NCI-H1436 (cell line): ENCODE results near the gene ERC2.

Source experiments
- DNase-seq: peaks from one replicate; lab custom pipeline; 2025; lab: John Stamatoyannopoulos, UW

ERC2 gene

DNA sequence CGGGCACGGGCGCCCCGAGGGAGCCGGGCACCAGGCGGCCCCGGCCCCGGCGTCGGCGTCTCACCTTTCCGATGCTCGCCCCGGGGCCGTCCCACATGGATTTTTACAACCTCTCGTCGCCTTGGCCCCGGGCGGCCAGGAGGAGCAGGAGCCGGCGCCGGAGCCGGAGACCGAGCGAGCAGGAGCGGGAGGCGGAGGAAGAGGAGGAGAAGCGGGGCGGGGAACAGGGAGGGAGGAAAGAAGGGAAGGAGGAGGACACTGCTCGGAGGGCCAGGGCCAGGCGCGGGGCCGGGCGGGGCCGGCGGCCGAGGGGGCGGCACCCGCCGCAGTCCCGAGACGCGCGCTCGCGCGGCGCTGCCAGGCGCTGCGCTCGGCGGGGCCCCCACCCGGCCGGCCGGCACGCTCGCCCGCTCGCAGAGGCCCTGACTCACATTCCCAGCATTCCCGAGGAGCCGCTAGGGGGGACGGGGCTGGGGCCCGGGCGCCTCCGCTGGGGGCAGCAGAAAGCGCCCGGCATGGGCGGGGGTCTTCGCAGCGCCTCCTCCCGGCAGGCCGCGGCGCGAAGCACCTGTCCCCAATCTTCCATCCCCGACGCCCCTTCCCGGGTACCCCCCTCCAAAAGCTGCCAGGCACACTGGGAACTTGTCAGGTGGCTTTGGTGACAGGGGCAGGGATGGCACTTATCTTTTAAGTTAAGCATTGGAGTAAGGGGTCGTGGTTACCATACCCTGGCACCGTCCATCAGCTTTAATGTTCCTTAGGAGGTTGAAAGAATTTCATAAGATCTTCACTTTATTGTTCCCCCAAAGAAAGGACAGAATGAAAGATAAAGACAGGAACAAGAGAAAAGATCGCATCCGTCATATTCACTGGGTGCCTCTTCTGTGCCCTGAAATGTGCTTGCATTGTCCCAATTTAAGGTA, at the start of gene ERC2:
Gene ERC2, minus strand, starts transcription at position 284 of the 923 bp plus-strand sequence.
- no peak for DNase-seq

DNA sequence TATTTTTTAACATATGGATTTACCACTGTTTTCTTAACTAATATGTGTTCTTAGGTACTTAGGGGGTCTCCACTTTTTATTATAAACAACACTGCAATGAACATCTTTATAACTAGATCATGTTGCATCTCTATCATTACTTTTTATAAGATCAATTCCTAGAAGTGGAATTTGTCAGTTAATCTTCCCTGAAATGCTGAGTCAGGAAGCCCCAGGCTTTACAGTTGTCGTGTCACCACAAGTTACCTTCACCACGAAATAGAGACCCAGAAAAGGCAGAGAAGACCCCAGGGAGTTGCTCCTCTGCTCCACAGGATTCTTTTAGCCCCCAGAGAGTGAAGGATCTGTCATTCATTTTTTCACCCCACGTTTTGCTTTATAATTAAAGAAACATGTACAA, 34.5 kb upstream of the ERC2 start:
- DNase-seq: no peak

DNA sequence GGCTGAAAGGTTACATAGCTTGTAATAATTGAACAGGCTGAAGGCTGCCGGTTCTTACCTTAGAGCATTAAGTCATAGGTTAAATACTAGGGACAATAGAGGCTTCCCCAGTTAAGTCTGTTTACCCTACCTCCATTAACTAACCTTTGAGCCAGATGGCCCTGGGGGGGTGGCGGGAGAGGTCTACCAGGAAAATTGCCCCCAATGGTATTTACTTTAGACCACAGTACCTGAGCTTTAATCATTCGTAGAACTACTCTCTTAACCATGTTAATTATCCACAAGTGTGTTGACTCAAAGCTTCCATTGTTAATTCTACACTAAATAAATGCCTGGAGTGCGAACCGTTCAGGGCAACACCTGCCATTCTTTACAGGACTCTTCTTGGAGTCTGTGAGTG, 28.1 kb upstream of the ERC2 start:
- DNase-seq: peak; percentile 50

DNA sequence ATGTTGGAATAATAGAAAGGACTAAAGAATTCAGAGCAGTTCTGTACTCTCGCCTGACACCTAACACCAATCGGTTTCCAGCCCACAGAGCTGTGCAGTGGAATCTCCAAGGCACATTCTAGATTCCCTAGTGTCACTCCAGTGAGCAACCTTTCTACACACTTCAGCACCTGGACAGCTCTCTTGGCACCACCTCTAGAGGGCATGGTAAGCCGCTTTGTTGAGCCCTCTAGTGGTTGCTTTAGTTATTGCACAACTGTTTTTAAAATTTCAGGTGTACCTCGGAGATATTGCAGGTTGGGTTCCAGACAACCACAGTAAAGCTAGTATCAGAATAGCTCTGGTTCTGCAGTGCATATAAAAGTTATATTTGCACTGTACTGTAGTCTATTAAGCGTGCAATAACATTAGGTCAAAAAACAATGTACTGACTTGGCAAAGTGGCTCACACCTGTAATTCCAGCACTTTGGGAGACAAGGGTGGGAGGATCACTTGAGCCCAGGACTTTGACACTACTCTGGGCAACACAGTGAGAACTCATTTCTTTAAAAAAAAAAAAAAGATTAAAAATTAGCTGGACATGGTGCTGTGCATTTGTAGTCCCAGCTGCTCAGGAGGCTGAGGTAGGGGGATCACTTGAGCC, 26.5 kb upstream of the ERC2 start:
- DNase-seq: peak; percentile 53

DNA sequence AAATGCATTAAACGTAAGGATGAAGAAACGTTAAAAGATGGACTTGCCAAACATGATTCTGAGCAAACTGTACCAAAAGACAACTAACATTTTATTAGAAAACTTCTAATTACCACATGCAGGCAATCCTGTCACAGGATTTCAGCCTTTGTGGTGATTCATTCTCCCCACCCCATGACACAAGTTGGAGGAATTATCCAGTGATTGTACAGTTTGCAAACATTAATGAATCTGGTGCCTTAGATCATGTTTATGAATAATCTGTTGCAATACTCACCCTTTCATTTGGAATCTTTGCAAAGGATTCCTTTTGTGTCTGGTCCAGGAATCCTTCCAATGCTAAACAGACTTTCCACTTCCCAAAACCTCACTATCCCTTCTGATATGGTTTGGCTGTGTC, 23.3 kb upstream of the ERC2 start:
- DNase-seq: no peak

DNA sequence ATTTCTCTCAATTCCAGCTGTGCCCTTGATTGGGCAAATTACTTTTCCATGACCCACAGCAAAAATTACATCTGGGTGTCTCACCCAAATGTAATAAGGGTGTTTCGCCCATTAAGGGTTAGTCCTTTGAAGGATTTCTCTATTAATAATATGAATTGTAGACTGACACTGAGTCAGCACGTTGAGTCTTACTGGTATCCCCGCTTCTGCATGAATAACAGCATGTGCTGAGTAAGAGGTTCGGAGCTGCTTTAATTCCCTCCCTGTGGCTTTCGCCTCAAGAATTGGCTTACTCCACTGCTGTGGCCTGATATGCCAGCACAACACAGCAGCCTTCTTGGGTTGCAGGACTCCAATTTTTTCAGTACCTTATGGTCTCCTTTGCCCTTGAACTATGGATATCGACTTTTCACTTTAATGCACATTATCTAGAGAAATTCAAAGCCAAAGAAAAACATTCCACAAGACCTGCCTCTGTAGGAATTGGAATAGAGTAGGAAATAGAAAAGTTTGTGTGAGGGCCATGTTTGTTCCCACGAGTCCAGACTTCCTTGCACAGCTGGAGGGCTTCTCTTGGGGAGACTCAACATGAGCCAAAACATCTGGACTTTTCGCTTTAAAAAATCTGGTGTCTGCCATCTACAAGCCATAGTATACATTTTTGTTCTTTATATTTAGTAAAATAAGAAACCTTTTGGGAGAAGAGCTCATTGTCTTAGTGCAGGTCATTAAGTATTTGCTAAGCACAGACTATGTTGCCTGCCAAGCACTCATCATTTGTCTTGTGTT, 20.7 kb upstream of the ERC2 start:
- no peak for DNase-seq

DNA sequence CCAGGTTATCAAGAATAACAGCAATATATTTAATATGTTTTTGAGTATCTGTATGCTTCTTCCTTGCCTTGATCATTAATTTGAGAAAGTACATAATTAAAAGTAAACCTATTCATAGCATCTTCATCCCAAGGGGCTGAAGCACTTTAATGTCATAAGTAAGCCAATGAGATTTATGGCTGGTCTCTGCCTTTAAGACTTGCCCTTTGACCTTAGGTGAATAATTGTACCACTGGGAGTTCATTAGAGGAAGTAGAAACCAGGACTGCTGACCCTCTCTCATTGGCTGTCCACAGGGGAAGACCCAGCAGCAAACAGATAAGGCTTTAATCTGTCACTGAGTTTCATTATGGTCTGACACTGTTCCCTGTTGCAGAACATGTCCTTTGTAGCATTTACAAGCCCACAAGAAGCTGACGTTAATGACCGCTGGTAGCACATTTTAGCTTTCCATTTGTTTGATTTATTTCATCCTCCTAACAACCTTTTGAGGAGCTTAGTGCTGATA, 16.3 kb upstream of the ERC2 start:
- DNase-seq: no peak

DNA sequence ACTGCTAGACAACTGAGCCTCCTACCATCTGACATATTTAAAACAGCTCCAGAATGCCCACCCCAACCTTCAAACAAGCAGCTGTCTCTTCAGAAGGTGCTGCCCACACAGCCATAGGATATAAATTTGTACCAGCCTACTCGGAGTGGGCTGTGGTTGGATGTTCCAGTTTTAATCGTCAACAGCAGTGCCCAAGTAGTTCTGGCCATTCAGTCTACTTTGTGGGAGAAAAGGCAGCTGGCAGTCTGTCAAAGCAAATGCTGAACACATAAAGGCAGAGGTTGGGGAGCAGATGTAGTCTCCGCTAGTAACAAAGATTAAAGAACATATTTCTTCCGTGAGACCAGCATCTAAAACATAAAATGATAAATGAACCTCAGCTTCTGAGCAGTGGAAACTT, 15.9 kb upstream of the ERC2 start:
- no peak for DNase-seq

DNA sequence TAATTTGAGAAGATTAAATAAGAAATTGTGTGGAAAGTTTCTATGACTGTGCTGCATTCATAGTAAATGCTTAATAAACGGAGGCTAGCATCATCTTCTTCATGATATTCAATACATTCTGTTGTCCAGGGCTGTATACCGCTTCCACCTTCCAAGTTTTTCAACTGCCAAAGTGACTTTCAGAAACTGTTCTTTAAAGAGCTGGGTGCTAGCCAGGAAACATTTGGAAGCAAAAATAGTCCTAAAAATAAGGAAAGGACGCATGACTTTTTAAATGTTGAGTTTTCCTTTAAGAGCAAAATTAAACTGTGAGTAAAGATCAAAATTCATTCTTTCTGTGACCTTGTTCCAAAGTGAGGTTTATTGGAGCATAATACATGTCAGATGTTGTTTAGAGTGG, 9.4 kb upstream of the ERC2 start:
- DNase-seq: no peak

DNA sequence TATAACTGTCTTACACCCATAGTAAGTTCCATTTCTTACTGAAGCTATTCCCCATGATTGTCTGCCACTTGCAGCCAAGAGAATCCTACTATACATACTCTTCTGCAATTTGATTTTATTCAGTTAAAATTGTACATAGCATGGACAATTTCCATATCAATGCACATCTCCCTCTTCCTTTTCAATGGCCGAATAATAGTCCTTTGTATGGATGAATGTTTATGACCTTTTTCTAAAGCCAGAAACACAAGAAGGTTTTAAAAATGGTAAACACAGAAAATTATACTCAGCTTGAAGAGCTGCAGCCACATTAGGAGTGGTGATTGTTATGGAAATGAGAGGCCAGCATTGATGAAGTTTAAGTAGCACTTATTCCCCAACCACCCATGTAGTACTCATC, 8.5 kb upstream of the ERC2 start:
- DNase-seq: no peak

DNA sequence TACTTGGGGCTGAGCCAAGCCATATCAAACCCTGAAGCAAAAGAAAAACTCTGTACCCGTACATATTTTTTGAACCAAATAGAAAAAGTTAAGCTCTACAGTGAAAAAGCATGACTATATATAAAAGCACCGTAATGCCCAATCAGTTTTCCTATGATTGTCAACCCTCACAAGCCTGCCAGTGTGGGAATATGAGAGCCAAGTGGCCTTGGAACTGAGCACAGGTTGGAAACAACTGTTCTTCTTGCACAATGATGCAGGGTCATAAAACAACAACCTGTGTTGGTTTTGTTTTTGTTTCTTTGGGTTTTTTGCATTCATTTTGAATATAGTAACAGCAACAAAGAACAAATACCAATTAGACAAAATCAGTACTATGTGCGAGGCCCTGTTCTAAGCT, 3.5 kb upstream of the ERC2 start:
- no peak for DNase-seq

DNA sequence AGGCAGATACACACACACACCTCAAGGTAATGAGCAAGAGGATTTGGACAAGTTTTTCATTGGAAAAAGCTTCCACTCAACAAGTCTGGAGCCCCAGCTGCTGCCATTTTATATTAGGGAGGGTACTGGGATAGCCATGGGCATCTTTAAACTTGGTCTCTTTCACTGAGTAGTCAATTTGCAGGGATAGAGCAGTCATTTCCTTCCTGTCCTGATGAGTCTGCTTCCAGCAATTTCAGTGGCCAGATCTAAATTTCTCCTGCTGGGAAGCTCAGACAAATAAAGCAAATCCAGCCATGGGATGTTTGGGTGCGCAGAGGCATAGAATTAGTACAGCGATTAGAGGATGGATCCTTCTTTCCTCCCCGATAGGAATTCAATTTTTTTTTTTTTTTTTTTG, 874 bp upstream of the ERC2 start:
- DNase-seq: no peak

DNA sequence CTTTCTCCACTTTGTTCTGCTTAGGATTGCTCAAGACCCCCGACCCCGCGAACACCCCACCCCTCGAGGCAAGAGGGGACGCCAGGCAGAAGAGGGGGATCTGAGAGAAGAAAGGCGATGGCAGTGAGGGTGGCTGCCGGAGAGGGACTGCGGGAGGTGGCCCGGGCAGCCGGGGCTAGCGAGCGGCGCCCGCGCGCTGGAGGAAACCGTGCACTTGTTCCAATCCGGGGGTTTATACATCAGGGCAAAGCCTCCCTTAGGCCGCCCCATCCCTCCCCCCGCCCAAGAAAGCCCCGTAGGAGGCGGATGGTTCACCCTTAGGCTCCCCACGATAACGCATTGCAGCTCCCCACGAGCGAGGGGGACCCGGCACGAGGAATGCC, 475 bp downstream of the ERC2 start:
- DNase-seq: no peak

DNA sequence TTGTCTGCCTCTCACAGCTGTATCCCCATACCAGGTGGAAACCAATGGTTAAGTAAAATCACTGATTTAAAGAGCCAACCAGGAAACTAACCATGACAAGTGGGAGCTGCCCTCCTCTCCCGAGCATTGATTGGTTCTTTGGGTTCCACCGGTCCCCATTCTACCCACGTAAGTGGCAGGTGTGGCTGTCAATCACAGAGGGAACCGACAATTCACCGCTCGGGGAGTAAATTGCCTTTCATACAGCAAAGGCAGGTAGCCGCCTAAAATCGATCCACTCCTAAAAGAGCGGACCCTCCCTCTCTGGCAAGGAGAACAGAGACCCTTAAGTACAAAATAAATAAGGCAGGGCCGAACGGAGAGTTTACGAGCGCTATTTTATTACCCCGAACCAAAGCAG, 1.2 kb downstream of the ERC2 start:
- DNase-seq: peak; percentile 73

DNA sequence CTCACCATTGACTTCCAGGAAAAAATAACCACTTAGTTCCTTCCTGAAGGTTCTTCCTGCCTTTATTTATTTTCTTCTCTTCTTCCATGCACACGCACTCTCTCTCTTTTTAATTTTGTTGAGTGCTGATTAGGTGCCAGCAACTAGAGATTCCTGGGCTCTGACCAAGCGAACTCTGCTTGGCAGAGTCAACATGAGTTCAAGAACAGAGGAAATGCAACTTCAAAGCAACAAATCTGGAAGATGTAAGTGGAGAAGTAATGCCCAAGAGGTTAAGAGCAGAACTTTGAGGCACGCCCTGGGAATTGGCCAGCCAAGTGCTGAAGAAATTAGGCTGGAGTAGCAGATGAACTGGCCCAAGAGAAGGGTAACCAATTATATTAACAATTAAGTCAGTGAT, 8.5 kb downstream of the ERC2 start:
- DNase-seq: no peak

DNA sequence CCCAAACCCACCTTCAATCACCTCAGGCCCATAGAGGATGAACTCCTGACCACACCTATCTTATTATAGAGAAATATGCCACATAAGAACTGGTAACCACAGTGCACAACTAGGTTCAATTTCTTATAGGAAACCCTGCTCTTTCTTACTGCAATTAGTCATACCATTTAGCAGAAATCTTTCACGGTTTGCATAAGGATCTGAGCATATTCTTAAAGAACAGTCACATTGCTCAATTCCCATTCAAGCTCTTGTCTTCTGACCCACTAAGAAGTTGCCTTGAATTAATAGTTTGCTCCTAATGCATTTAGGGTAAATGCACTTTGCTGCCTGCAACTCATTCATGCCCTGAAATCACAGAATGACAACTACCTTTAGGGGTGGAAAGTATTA, 9.2 kb downstream of the ERC2 start:
- DNase-seq: no peak

DNA sequence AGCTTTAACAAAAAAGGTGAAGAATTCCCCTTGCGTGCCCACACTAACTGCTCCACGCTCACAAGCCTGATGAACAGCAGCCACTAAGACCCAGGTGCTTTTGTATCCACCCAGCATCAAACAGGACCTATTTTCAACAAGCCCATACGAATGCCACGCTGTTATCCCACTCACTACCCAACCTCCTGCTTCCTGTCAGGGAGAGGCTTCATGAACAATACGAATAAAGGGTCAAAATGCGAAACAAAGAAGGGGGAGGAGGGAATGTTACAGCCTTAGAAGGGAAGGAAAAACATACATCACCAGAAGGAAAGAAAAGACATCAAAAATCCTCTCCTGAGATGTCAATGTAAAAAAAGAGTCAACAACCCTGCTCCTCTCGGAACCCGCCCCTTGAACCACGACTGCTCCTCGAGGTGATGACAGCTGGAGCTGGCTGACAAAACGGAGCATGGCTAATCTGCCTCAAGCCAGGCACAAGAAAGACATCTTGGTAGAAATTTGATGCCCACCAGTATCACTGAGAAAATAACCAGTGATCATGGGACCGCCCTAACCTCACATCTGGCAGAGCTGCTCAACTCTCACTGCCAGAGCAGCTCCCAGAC, 9.7 kb downstream of the ERC2 start:
- DNase-seq: no peak

DNA sequence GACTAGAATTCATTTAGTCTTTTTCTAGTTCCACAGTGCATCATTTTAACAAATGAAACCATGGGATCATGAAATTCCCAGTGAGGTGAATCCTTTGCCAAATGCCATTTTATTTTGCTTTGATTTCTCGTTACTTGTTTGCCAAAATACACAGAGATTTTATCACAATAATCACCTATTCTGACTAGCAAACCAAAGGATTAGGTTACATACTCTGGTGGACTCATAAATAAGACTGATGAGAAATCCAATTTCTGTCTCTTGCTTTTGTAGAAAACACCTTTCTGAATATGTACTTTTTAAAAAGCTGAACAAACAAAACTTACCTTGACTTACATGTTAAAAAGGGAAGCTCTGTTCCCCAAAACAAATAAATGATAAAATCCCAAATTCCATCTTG, 12.2 kb downstream of the ERC2 start:
- DNase-seq: no peak

DNA sequence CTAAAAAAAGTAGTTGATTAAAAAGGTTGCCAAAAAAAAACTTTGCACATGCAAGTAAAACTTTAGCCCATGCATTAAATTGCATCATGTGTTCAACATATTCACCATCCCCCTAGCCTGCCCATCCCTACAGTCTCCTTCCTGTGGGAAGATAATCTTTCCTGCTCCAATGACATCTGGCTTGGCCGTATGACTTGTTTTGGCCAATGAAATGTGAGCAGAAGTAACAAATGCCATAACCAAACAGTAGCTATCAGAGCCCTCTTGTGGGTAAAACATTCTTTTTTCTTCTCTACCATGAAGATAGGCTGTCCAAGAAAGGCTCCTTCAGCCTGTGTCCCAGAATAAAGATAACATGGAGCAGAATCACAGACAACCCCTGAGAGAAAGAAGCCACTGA, 15.3 kb downstream of the ERC2 start:
- DNase-seq: no peak

DNA sequence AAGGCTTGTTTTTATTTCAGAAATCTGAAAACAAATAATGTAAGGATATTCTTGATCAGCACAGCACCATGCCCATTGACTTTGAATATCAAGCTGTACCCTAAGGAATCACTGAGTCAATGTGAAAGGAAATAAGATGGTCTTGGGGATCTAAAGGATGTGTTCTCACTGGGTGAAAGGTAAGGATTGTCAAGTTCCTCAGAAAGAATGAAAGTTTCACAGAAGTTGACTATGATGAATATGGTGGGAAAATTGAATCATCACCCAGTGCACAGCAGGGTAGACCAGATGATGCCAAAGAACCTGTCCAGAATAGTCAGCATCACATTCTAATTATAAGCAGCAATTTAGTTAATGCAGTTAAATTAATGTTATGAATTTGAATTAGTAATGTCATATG, 16.2 kb downstream of the ERC2 start:
- no peak for DNase-seq

DNA sequence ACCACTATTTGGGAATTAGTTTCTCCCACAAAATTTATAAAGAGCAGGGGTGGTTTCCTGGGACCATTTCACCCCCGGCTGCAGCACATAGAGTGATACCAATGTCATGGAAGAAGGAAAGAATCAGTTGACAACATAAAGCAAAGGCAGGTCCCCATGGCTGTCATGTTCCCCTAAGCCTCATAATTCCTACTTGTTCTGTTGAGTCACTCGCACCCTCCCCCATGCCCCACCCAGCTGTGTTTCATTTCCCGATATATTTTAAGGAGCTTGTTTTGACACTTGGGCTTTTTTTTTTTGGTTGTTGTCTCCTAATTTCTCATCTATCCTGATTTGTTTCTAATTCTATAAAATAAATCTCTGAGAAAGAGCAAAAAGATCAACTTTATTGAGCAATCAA, 24.9 kb downstream of the ERC2 start:
- no peak for DNase-seq

DNA sequence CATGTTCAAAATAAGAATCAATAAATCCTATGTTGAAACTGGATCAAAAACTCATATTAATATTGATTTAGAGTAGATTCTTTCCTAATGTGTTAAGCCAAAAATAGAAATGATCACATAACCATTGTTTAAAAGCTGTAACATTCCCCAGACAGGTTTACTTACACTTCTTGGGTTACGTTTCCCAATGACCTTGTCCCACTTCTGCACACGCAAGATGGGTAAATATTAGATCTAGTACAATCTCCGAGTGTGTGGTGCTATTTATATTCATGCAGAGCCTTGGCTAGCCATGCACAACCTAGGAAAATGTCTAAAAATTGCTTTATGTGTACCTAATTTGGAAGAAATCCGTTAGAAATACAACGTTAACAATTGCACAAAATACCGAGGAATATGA, 39.6 kb downstream of the ERC2 start:
- no peak for DNase-seq
